SK-N-DZ (cell line): ENCODE data around the gene STRIP1.
A peak's percentile ranks its signal among the peaks of the same experiment; 100 is the strongest.

Source experiments
- DNase-seq: peaks from one replicate; pipeline ENCODE4 v3.0.0-alpha.2; 2015; ENCODE audit warnings: low spot score

STRIP1 gene

DNA sequence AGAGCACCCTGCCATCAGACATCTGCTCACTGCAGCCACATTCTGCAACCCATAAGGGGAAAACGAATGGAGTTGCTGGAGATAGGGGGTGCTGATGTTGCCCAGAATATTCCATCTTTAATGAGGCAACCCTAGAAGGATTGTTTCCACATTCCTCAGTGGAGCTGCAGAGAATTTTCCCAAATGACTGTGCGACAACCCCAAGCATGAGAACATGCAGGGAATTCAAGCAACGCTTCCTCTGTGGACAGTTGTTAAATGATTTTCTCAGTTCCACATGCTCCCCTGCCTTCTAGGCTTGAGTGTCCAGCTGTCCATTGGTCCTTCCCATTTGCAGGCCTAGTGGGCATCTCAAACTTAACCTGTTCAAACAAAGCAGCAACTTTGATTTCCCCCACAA lies 57.4 kb downstream of the STRIP1 start:
- DNase-seq: no peak

DNA sequence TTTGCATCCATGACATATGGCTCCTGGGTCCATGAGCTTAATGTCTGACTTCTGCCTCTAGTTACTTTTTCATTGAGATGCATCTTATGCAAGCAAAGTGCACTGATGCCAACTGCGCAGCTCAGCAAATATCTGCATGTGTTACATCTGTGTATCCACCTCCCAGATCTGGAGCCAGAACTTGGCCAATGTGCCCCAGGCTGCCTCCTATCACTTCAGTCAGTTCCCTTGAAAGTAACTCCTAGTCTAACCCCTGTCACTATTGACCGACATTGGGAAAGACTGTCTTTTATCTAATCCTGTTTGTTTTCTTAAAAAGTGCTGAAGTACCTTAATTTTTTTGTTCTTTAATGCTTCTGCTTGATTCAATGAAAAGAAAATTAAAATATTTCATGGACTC lies 58.6 kb downstream of the STRIP1 start:
- no peak for DNase-seq

DNA sequence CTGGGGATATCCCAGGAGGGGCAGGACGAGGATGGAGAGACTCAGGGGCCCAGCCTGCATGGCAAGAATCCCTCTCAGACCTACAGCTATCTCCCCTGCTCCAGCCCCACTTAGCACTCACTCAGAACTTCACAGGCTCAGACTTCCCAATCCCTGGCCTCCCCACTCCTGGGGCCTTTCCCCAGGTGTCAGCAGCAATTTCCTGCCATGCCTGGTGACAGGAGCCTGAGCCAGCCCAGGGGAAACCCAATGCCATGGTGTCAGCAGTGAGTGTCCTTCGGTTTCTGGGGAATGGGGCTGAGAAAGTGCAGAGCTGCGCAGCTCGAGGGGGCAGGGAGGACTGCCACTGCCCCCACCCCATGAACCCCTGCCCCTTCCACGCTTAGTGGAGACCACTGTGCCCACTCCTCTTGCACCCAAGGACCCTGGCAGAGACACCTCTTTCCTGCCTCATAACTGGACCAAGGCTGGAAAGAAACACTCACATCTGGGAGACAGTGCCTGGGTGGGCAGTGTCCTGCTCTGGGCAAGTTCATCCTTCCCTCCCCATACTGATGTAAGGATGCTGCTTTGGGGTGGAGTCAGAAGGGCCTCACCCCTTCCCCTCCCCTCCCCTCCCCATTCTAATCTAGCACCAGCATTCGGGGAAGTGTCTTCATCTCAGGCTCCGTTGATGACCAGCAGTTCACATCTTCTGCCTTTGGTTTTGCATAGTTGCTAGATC lies 60.7 kb downstream of the STRIP1 start:
- DNase-seq: peak; percentile 92

DNA sequence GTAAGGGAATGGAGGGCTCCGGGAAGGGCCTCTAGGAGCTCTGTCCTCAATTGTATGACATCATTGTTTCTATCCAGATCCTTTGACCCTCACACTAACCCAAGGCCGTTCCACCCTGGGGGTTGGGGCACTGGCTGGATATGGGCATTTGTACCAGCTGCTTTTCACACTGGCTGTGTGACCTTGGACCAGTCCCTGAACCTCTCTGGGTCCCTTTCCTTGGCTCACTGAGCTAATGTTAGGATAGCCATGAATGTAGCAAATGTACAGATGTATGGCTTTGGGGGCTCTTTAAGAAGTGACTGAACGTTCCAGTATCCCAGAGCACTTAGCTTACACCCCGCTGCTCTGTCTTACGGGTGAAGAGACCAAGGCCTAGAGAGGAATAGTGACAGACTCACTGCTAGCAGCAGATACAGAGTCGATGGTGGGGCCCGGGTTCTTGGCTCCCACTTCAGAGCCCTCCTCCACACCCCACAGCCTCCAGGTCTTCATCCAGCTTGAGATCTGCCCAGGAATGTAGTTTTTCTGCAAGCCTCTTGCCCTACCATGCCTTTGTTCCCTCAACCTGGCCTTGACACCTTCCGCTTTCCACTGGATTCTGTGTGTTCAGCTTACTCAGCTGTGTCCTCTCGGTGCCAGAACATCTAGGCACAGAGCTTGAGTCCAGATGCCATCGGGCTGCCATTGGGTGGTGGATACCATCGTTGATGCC lies 63.2 kb downstream of the STRIP1 start:
- DNase-seq: no peak

DNA sequence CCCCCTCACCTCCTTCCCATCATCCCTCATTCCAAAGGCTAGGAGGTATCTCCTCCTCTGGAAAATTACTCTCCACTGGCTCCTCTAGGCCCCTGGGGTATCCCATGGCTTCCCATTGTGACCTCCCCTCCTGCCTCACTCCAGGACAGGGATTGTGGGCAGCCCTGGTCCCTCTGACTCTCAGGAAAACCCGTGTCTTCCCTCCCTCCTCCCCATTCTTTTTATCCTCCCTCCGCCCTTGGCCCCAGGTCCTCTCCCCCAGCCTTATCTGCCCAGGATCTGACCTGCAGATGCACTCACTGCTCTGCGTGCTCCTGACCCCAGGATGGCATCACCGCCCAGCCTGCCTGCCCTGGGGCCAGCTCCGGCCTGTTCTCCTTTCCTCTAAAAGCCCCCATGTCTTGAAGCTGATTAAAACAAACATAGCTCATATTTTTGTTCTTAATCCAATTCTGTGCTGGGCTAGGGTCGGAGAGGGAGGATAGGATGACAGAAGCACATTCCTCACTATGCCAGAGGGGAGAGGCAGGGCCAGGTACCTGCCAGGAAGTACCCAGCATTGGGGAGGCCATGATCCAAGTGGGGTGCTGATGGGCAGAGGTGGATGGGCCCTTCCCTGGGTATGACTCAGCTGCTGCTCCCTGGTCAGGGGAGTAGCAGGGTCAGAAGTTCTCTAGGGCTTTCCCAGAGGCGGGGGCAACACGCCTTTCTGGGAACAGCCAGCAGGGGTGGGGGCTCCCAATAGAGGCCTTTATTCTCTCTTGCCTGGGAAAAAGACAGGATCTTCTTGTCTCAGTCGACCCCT lies 64.0 kb downstream of the STRIP1 start:
- DNase-seq: peak; percentile 92

DNA sequence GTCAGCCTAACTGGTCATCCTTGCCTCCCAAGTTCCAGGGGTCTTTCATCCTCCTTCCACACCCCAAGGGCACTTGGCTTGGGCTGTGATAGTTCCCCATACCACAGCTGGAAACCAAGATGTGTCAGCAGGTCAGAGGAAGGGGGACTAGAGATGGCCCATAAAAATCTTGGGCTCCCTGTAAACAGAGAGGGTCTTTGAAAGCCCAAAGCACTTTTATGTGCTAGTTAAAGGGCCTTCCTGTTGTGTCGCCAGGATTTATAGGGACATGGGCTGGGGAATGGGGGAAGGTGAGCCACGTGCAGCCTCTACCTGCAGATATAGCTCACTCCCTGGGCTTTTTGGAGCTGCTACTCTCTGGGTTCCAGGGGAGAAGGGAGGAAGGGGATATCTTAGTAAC lies 65.9 kb downstream of the STRIP1 start:
- no peak for DNase-seq

DNA sequence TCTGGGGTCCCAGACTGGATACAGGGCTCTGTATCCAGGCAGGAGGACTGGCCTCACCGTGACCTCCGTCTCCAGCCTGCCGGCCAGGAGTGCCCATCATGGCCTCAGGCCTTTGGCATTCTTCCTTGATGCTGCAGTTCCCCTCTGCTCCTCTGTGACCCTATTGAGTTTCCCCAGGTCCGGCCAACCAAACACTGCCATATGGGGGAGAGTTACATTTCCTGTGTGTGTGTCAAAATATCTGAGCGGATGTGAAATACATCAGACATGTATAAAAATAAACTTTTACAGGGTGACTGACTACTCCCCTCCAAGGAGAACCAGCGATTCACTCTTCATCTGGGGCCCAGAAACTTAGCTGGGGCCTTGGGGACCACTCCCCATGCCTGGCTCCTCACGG lies 67.7 kb downstream of the STRIP1 start:
- no peak for DNase-seq
